Tibial nerve (tissue), 4 donors: ENCODE data around the gene MRGPRE. TPM values are rescaled to one million over a fixed set of nuclear protein-coding genes. Genes with fewer than 3 reads are reported as not detected.

Experiments used
- DNase-seq, 2 donors: peaks; one replicate each; pipeline ENCODE4 v3.0.0-alpha.2; 2019; ENCODE audit warnings: low spot score in 2 of 2
- H3K27ac ChIP-seq, 4 donors: fragments of 200-600 bp; sonication (generic) in 3 of 4; one replicate each; pipeline ENCODE4 v1.5.1; 2017 to 2019; ENCODE audit warnings: mild to moderate bottlenecking in 1 of 4
- H3K27me3 ChIP-seq, 2 donors: fragments of 200-600 bp; sonication (generic) in 1 of 2; one replicate each; pipeline versions ENCODE4 v1.5.1 to v1.6.0; 2017 to 2019
- H3K36me3 ChIP-seq, 3 donors: fragments of 200-600 bp; sonication (generic); one replicate each; pipeline ENCODE4 v1.5.1; 2018 to 2019
- H3K4me1 ChIP-seq, 4 donors: fragments of 200-600 bp; sonication (generic) in 3 of 4; one replicate each; pipeline ENCODE4 v1.5.1; 2017 to 2019
- H3K4me3 ChIP-seq, 4 donors: fragments of 200-600 bp; sonication (generic) in 3 of 4; one replicate each; pipeline ENCODE4 v1.5.1; 2017 to 2019; ENCODE audit warnings: mild to moderate bottlenecking in 1 of 4, moderate library complexity in 1 of 4
- H3K9me3 ChIP-seq, 4 donors: fragments of 200-600 bp; sonication (generic) in 3 of 4; one replicate each; pipeline ENCODE4 v1.5.1; 2017 to 2019
- EP300 ChIP-seq, 2 donors: sonication (generic); formaldehyde crosslinking; IDR thresholded peaks; one replicate each; pipeline ENCODE4 v1.6.1; 2017; ENCODE audit warnings: antibody characterized with exemption in 2 of 2, mild to moderate bottlenecking in 1 of 2
- POLR2A ChIP-seq, 2 donors: fragments of 450-650 bp; IDR thresholded peaks; one replicate each; pipeline ENCODE4 v1.6.1; 2017; ENCODE audit warnings: antibody characterized with exemption in 2 of 2, mild to moderate bottlenecking in 2 of 2, moderate library complexity in 2 of 2
- WGBS, 2 donors: methylation state at CpG; one replicate each; pipeline ENCODE4 v1.1.5; 2018; 5-methylcytosine and 5-hydroxymethylcytosine counted together
- total RNA-seq, 4 donors: library from RNA; depleted of rRNA; stranded (reverse); fragments of >200 nt; gene quantifications; one replicate each; pipeline ENCODE4 v1.1.0, GENCODE V29; 2016
- TF ChIP-seq, protein P1 (sequence below), 5 experiments: fragments of 200-600 bp in 3 of 5; fragments of 450-650 bp in 2 of 5; sonication (generic) in 3 of 5; IDR thresholded peaks; one replicate each; pipeline ENCODE4 v1.5.1; 2016 to 2019; ENCODE audit warnings: antibody characterized with exemption in 5 of 5, mild to moderate bottlenecking in 3 of 5, moderate library complexity in 2 of 5

MRGPRE gene
- total RNA-seq, 4 donors from 2014 or later: 0.66 TPM; not detected in 3

DNA sequence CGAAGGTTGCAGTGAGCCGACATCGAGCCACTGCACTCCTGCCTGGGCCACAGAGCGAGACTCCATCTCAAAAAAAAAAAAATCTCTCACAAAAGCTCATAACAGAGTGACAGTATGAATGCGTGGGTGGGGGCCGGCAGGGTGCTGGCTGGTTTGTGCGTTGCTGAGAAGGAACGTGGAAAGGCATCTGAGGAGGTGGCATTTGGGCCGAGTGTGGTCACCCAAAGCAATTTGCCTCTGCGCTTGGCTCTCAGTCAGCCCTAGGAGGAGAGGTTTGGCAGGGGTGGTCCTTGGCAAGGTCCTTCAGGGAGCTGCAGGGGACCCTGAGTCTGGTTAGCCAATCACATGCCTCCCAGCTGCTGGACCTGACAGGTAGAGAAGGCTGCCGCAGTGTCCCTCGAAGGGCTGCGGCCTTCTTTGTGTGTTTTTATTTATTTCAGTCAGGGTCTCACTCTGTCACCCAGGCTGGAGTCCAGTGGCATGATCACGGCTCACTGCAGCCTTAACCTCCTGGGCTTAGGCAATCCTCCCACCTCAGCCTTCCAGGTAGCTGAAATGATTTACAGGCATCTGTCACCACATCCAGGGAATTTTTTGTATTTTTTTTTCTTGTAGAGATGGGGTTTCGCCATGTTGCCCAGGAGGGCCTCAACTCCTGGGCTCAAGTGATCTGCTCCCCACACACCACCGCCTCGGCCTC lies 43.6 kb downstream of the MRGPRE start:
- Histone ChIP-seq H3K4me1 (no peaks in the 10 kb centered on the region), H3K27me3 (peaks cover 0 to 15% of the 10 kb centered on the region in 2 donors), H3K27ac (no peak overlapping the region), H3K9me3 (no peaks in the 10 kb centered on the region), H3K36me3 (no peaks in the 10 kb centered on the region), H3K4me3 (no peak overlapping the region)
- WGBS, 2 donors: 64 to 67% methylated on average over 16 to 17 of the region's 17 CpGs
- TF ChIP-seq, protein P1, sequence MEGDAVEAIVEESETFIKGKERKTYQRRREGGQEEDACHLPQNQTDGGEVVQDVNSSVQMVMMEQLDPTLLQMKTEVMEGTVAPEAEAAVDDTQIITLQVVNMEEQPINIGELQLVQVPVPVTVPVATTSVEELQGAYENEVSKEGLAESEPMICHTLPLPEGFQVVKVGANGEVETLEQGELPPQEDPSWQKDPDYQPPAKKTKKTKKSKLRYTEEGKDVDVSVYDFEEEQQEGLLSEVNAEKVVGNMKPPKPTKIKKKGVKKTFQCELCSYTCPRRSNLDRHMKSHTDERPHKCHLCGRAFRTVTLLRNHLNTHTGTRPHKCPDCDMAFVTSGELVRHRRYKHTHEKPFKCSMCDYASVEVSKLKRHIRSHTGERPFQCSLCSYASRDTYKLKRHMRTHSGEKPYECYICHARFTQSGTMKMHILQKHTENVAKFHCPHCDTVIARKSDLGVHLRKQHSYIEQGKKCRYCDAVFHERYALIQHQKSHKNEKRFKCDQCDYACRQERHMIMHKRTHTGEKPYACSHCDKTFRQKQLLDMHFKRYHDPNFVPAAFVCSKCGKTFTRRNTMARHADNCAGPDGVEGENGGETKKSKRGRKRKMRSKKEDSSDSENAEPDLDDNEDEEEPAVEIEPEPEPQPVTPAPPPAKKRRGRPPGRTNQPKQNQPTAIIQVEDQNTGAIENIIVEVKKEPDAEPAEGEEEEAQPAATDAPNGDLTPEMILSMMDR (IDR thresholded peaks at IDR 0.05): no peak
- TF ChIP-seq POLR2A (IDR thresholded peaks at IDR 0.05) (no peak), EP300 (IDR thresholded peaks at IDR 0.05) (no peak)
- DNase-seq: no peak

DNA sequence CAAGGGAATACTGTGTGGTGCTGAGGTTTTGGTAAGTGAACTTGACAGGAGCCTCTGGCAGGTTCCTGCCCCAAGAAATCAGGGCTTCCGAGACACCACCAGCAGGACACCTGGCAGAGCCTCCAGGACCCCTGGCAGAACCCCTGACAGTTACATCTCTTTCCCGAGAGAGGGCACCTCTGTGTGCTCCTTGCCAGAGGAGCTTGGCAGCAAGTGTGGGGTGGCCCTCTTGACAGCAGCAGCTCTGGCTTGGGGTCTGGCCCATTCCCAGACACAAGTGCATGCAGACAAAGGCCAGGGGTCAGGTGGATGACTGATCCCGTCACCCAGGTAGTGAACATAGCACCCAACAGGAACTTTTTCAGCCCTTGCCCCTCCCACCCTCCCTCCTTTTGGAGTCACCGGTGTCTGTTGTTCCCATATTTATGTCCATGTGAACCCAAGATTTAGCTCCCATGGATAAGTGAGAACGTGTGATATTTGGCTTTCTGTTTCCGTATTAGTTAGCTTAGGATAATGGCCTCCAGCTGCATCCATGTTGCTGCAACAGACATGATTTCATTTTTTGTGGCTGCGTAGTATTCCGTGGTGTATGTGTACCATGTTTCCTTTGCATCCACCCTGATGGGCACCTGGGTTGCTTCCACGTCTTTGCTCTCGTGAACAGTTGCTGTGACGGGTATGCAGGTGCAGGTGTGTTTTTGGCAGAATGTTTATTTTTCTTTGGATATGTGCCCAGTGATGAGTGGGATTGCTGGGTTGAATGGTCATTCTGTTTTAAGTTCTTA lies 45.9 kb downstream of the MRGPRE start:
- no peak for DNase-seq
- 83 to 92% methylated on average over 11 of the region's 11 CpGs for WGBS, 2 donors
- Histone ChIP-seq H3K4me1 (no peaks in the 10 kb centered on the region), H3K27me3 (peaks cover 0 to 15% of the 10 kb centered on the region in 2 donors), H3K27ac (no peak overlapping the region), H3K9me3 (no peaks in the 10 kb centered on the region), H3K4me3 (no peak overlapping the region), H3K36me3 (no peaks in the 10 kb centered on the region)
- TF ChIP-seq EP300 (IDR thresholded peaks at IDR 0.05) (no peak), POLR2A (IDR thresholded peaks at IDR 0.05) (no peak)
- TF ChIP-seq, protein P1 (IDR thresholded peaks at IDR 0.05): no peak

DNA sequence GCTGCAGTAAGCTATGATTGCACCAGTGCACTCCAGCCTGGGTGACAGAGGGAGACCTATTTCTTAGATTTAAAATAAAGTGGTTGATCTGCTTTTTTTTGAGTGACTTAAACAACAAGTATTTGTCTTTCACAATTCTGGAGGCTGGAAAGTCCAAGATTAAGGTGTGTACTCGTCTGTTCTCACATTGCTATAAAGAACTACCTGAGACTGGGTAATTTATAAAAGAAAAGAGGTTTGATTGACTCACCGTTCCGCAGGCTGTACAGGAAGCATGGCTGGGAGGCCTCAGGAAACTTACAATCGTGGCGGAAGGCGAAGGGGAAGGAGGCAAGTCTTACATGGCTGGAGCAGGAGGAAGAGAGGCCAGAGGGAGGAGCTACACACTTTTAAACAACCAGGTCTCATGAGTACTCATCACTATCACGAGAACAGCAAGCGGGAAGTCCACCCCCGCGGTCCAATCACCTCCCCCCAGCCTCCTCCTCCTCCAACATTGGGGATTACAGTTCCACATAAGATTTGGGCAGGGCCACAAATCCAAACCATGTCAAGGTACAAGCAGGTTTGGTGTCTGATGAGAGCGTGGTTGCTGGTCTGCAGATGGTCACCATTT lies 47.4 kb downstream of the MRGPRE start:
- no peak for DNase-seq
- no peak overlapping the region for H3K27ac ChIP-seq
- WGBS, 2 donors: 86 to 87% methylated on average over 11 of the region's 11 CpGs
- no peaks in the 10 kb centered on the region for H3K4me1 ChIP-seq
- H3K4me3 ChIP-seq: no peak overlapping the region
- H3K9me3 ChIP-seq: no peaks in the 10 kb centered on the region
- no peaks in the 10 kb centered on the region for H3K36me3 ChIP-seq
- H3K27me3 ChIP-seq: peaks cover 0 to 13% of the 10 kb centered on the region in 2 donors
- TF ChIP-seq EP300 (IDR thresholded peaks at IDR 0.05) (no peak), POLR2A (IDR thresholded peaks at IDR 0.05) (no peak)
- TF ChIP-seq, protein P1 (IDR thresholded peaks at IDR 0.05): no peak

DNA sequence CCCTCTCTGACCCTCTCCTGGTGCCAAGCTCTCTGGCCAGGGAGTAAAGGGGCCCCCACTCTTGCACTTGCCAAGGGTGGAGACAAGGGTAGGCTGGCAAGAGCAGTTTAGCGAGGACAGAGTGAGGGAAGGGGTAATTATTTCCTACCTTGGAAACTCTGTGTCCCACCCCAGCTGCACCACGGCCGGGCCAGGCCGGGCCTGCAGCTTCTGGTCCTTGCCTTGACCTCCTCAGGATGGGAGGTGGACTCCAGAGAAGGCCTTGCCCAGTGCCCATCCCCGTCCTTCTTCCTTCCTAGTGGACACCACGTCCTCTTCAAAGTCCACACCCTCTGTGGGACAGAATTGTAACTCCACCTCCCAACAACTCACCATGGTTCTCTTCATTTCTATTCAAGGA lies 48.7 kb downstream of the MRGPRE start:
- Histone ChIP-seq H3K36me3 (no peaks in the 10 kb centered on the region), H3K27me3 (peaks cover 0 to 7% of the 10 kb centered on the region in 2 donors), H3K27ac (no peak overlapping the region), H3K4me3 (no peak overlapping the region), H3K9me3 (no peaks in the 10 kb centered on the region), H3K4me1 (no peaks in the 10 kb centered on the region)
- TF ChIP-seq, protein P1 (IDR thresholded peaks at IDR 0.05): no peak
- no peak for TF ChIP-seq EP300 (IDR thresholded peaks at IDR 0.05)
- TF ChIP-seq POLR2A (IDR thresholded peaks at IDR 0.05): no peak
- WGBS, 2 donors: 87 to 88% methylated on average over 6 of the region's 6 CpGs
- no peak for DNase-seq

DNA sequence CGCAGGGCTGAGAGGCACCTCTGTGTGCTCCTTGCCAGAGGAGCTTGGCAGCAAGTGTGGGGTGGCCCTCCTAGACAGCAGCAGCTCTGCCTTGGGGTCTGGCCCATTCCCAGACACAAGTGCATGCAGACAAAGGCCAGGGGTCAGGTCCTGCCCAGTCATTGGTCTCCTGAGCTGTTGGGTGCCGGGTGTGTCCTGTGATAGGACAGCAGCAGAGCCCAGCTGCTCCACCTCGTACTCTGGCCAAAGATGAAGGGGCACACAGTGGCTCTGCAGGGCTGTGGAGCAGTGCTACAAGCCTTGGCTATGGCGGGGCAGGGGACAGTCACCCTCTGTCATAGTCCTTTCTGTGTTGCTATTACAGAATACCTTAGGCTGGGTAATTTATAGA lies 49.8 kb downstream of the MRGPRE start:
- no peak for DNase-seq
- Histone ChIP-seq H3K4me3 (no peak overlapping the region), H3K4me1 (no peaks in the 10 kb centered on the region), H3K27ac (no peak overlapping the region), H3K9me3 (no peaks in the 10 kb centered on the region), H3K36me3 (no peaks in the 10 kb centered on the region), H3K27me3 (no peaks in the 10 kb centered on the region)
- 82 to 89% methylated on average over 4 of the region's 4 CpGs for WGBS, 2 donors
- TF ChIP-seq POLR2A (IDR thresholded peaks at IDR 0.05) (no peak), EP300 (IDR thresholded peaks at IDR 0.05) (no peak)
- TF ChIP-seq, protein P1 (IDR thresholded peaks at IDR 0.05): no peak
